Raji (cell line): ENCODE results near the gene HBP1.

Source experiments
- POLR2A ChIP-seq: IDR thresholded peaks from 2 replicates; pipeline ENCODE4 v1.6.1; 2011; ENCODE audit warnings: low read depth, low read length, control low read depth; ENCODE audit not compliant: insufficient read depth

The HBP1 gene

GRCh38 chr7:107168233-107169119, at the start of gene HBP1:
Gene HBP1 (plus strand): TSS chr7:107169003. CDS start chr7:107179894, 10,891 bp downstream.
- TF ChIP-seq POLR2A, result 0 out of 2 replicates have a peak, but pooled peaks have one; percentile 32

GRCh38 chr7:107119376-107120105, 49.3 kb upstream of the HBP1 start:
- TF ChIP-seq POLR2A, result no peak

- TF ChIP-seq POLR2A, result no peak
These were observed 46.3 kb upstream of the HBP1 start for GRCh38 chr7:107122486-107122911.

- no peak for TF ChIP-seq POLR2A
These were observed 45.4 kb upstream of the HBP1 start for GRCh38 chr7:107123392-107123791.

- no peak for TF ChIP-seq POLR2A
These were observed 43.3 kb upstream of the HBP1 start for GRCh38 chr7:107125475-107125874.

- no peak for TF ChIP-seq POLR2A
These were observed 40.6 kb upstream of the HBP1 start for GRCh38 chr7:107128217-107128616.

- no peak for TF ChIP-seq POLR2A
These were observed 40.1 kb upstream of the HBP1 start for GRCh38 chr7:107128748-107129147.

- no peak for TF ChIP-seq POLR2A
These were observed 38.1 kb upstream of the HBP1 start for GRCh38 chr7:107130487-107131220.

- no peak for TF ChIP-seq POLR2A
These were observed 35.4 kb upstream of the HBP1 start for GRCh38 chr7:107133396-107133795.

- no peak for TF ChIP-seq POLR2A
These were observed 29.9 kb upstream of the HBP1 start for GRCh38 chr7:107138696-107139420.

- no peak for TF ChIP-seq POLR2A
These were observed 23.6 kb upstream of the HBP1 start for GRCh38 chr7:107145067-107145838.

GRCh38 chr7:107147464-107148393, 21.1 kb upstream of the HBP1 start:
- no peak for TF ChIP-seq POLR2A

GRCh38 chr7:107148721-107149120, 20.1 kb upstream of the HBP1 start:
- TF ChIP-seq POLR2A, result no peak

- TF ChIP-seq POLR2A, result no peak
These were observed 18.9 kb upstream of the HBP1 start for GRCh38 chr7:107149863-107150262.
